ENCODE data around the gene GPR89B. TPM values are rescaled to one million over a fixed set of nuclear protein-coding genes. Genes with fewer than 3 reads are reported as not detected.

GPR89B gene
- total RNA-seq, 1 donor from 2014 or later, result 13.5 TPM

Other genes starting within 250 kb of the GPR89B start
- gene GJA5, start 167.8 kb upstream of the GPR89B start, total RNA-seq (ENCODE audit: unreplicated experiment), result 189 TPM
- not detected for gene GJA8, start 25.6 kb upstream of the GPR89B start, total RNA-seq (ENCODE audit: unreplicated experiment)
- 26.9 TPM for gene NBPF11, start 223.9 kb downstream of the GPR89B start, total RNA-seq (ENCODE audit: unreplicated experiment)